WTC11 (cell line): Measurements from ENCODE around the gene PARS2.

ENCODE experiments used
- CREB1 ChIP-seq: sonication (generic); formaldehyde crosslinking; IDR thresholded peaks from 2 replicates; pipeline ENCODE4 v1.8.0; 2023; ENCODE audit warnings: mild to moderate bottlenecking, missing genetic modification reagents
- CTCF ChIP-seq: fragments of 200-600 bp; IDR thresholded peaks from 2 replicates; pipeline ENCODE4 v1.8.0; 2022; ENCODE audit warnings: antibody characterized with exemption
- ELF4 ChIP-seq: sonication (generic); formaldehyde crosslinking; IDR thresholded peaks from 2 replicates; pipeline ENCODE4 v1.8.1; 2022; ENCODE audit warnings: low read depth, mild to moderate bottlenecking, moderate library complexity, missing genetic modification reagents
- GRHL2 ChIP-seq: fragments of 250-450 bp; sonication (Bioruptor Pico); IDR thresholded peaks from 2 replicates; pipeline ENCODE4 v1.8.0; 2022; ENCODE audit warnings: mild to moderate bottlenecking, moderate library complexity; ENCODE audit not compliant: insufficient replicate concordance, severe bottlenecking
- HMGA2 ChIP-seq: fragments of 250-450 bp; sonication (Bioruptor Pico); IDR thresholded peaks from 2 replicates; pipeline ENCODE4 v1.4.0; 2021; ENCODE audit warnings: mild to moderate bottlenecking, moderate library complexity
- IRF2 ChIP-seq: sonication (generic); formaldehyde crosslinking; IDR thresholded peaks from 2 replicates; pipeline ENCODE4 v1.8.0; 2022; ENCODE audit warnings: low read depth, missing genetic modification reagents, borderline replicate concordance
- NFYB ChIP-seq: sonication (generic); formaldehyde crosslinking; conservative IDR thresholded peaks from 2 replicates; pipeline ENCODE4 v1.8.0; 2022; ENCODE audit warnings: low read depth, missing genetic modification reagents
- NR1H2 ChIP-seq: sonication (generic); formaldehyde crosslinking; IDR thresholded peaks from 2 replicates; pipeline ENCODE4 v1.9.0; 2021; ENCODE audit warnings: mild to moderate bottlenecking, moderate library complexity, missing genetic modification reagents
- NR2C2 ChIP-seq: sonication (generic); formaldehyde crosslinking; IDR thresholded peaks from 2 replicates; pipeline ENCODE4 v1.8.0; 2022; ENCODE audit warnings: mild to moderate bottlenecking, missing genetic modification reagents
- PRRX2 ChIP-seq: fragments of 250-450 bp; sonication (Bioruptor Pico); IDR thresholded peaks from 2 replicates; pipeline ENCODE4 v1.8.0; 2021; ENCODE audit warnings: mild to moderate bottlenecking
- SP1 ChIP-seq: sonication (generic); formaldehyde crosslinking; conservative IDR thresholded peaks from 2 replicates; pipeline ENCODE4 v1.8.1; 2022; ENCODE audit warnings: missing genetic modification reagents
- ZBTB21 ChIP-seq: sonication (generic); formaldehyde crosslinking; IDR thresholded peaks from 2 replicates; pipeline ENCODE4 v1.8.1; 2023; ENCODE audit warnings: mild to moderate bottlenecking, missing genetic modification reagents, borderline replicate concordance

- TF ChIP-seq CTCF (no peak), NFYB (CRISPR knock-in tag) (no peak), PRRX2 (CRISPR knock-in tag) (no peak), NR1H2 (CRISPR knock-in tag) (no peak), HMGA2 (CRISPR knock-in tag) (no peak), ZBTB21 (CRISPR knock-in tag) (no peak), GRHL2 (CRISPR knock-in tag) (no peak), IRF2 (CRISPR knock-in tag) (no peak), NR2C2 (CRISPR knock-in tag) (no peak), ELF4 (CRISPR knock-in tag) (no peak), SP1 (no peak), CREB1 (CRISPR knock-in tag) (no peak)
Observed at GRCh38 chr1:54782156-54782555, 17.8 kb upstream of the PARS2 start.
